Measurements from ENCODE around the gene EEF1AKMT2.

DNA sequence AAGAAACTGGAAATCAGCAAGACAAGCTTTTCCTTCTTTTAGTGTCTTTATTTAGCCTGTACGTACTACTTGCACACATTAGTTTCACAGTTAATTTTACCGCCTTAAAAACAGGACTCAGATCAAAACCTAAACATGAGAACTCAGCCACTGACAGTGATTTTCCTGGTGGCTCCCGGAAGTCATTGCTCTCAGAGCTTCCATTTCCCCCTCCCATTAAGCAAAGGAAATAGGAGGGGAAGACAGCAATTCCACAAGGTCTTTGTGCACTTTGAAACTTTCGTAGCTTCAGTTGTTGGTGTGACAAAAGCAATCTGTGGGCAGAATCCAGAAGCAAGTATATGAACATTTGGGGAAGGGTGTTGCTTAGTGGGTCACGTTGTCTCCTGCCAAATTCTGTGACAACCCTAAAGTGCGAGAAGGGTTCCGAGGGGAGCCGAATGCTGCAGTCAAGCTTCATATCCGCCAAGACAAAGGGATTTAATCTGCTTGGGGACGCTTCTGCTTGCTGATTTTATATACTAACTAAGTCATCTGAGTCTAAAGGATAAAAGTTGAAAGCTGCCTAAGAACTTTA is 77.9 kb downstream of the EEF1AKMT2 start:
- TF ChIP-seq, protein P1, sequence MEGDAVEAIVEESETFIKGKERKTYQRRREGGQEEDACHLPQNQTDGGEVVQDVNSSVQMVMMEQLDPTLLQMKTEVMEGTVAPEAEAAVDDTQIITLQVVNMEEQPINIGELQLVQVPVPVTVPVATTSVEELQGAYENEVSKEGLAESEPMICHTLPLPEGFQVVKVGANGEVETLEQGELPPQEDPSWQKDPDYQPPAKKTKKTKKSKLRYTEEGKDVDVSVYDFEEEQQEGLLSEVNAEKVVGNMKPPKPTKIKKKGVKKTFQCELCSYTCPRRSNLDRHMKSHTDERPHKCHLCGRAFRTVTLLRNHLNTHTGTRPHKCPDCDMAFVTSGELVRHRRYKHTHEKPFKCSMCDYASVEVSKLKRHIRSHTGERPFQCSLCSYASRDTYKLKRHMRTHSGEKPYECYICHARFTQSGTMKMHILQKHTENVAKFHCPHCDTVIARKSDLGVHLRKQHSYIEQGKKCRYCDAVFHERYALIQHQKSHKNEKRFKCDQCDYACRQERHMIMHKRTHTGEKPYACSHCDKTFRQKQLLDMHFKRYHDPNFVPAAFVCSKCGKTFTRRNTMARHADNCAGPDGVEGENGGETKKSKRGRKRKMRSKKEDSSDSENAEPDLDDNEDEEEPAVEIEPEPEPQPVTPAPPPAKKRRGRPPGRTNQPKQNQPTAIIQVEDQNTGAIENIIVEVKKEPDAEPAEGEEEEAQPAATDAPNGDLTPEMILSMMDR (conservative IDR thresholded peaks at IDR 0.05 in 1 of 2, IDR thresholded peaks at IDR 0.05 in 1 of 2; ENCODE audit: low read depth in 1 of 2, low read length in 2 of 2) = no peak
- TF ChIP-seq EZH2 (IDR thresholded peaks at IDR 0.05; ENCODE audit: low read length, missing control alignments) = no peak

Measured in fibroblast of lung (primary cell).